Panc1 (cell line): ENCODE measurements around the gene ADISSP. TPM values are rescaled to one million over a fixed set of nuclear protein-coding genes. Genes with fewer than 3 reads are reported as not detected.

Experiments used
- ATAC-seq: fragments of 200-7000 bp; cut with Tn5 transposase; 2 replicates; pipeline ENCODE4 v1.9.1; 2020; ENCODE audit warnings: mild to moderate bottlenecking, moderate library complexity
- BruUV-seq: library from RNA; stranded (reverse); fragments of 400-500 nt; replicated peaks from 2 replicates; lab custom pipeline; 2021; lab: Mats Ljungman, UMichigan
- CTCF ChIA-PET: fragments of 300-600 bp; sonication (Branson Sonifier 250); formaldehyde crosslinking; loops from one replicate; lab custom pipeline; 2022; ENCODE audit warnings: antibody characterized with exemption; lab: Charles Lee
- POLR2A ChIA-PET: fragments of 300-600 bp; sonication (Branson Sonifier 250); formaldehyde crosslinking; loops from one replicate; lab custom pipeline; 2022; ENCODE audit warnings: antibody characterized with exemption; lab: Charles Lee
- DNase-seq: peaks from one replicate; pipeline ENCODE4 v3.0.0-alpha.2; 2010; ENCODE audit warnings: low read depth, low spot score
- H3K27ac ChIP-seq: 2 replicates; pipeline ENCODE4 v1.5.1; 2011; ENCODE audit warnings: mild to moderate bottlenecking, low read length, inconsistent platforms
- H3K27me3 ChIP-seq: fragments of 200-500 bp; sonication (Bioruptor generic); 2 replicates; pipeline ENCODE4 v1.6.0; 2014; ENCODE audit warnings: low read length, inconsistent platforms; ENCODE audit not compliant: control insufficient read depth, insufficient read depth
- H3K36me3 ChIP-seq: fragments of 200-500 bp; sonication (Bioruptor generic); 2 replicates; pipeline ENCODE4 v1.5.1; 2014; ENCODE audit warnings: inconsistent platforms, mild to moderate bottlenecking, low read length, moderate library complexity; ENCODE audit not compliant: control insufficient read depth, insufficient read depth
- H3K4me1 ChIP-seq: 2 replicates; pipeline ENCODE4 v1.5.1; 2011; ENCODE audit warnings: inconsistent platforms, mild to moderate bottlenecking, low read length, moderate library complexity; ENCODE audit not compliant: control insufficient read depth, insufficient read depth
- H3K4me3 ChIP-seq, 2 experiments: 2 replicates each; pipeline ENCODE4 v1.5.1; 2011 to 2012; ENCODE audit warnings: low read depth in 2 of 2, low read length in 2 of 2, mild to moderate bottlenecking in 2 of 2, inconsistent platforms in 1 of 2, moderate library complexity in 1 of 2
- H3K9me3 ChIP-seq: fragments of 200-500 bp; sonication (Bioruptor generic); 2 replicates; pipeline ENCODE4 v1.5.1; 2014; ENCODE audit warnings: low read depth, mild to moderate bottlenecking, inconsistent platforms, low read length, moderate library complexity; ENCODE audit not compliant: control insufficient read depth, insufficient read depth
- POLR2AphosphoS5 ChIP-seq: IDR thresholded peaks from 2 replicates; pipeline ENCODE4 v1.6.1; 2012; ENCODE audit warnings: mild to moderate bottlenecking, low read depth, low read length, moderate library complexity
- SIN3A ChIP-seq: IDR thresholded peaks from 2 replicates; pipeline ENCODE4 v1.6.1; 2012; ENCODE audit warnings: low read depth, mild to moderate bottlenecking, low read length, moderate library complexity, borderline replicate concordance; ENCODE audit not compliant: insufficient read depth
- TCF7L2 ChIP-seq: IDR thresholded peaks from 2 replicates; pipeline ENCODE4 v1.6.1; 2011; ENCODE audit warnings: mild to moderate bottlenecking, low read depth, low read length, inconsistent platforms
- in situ Hi-C: cut with HindIII; loops from 2 replicates; pipeline ENCODE4 v1.10.0; 2016; ENCODE audit warnings: low sequenced_read_pairs, low pct_unique_long_range_greater_than_20kb
- intact Hi-C: fragments of 100-400 bp; cut with micrococcal nuclease; formaldehyde crosslinking; loops from one replicate; pipeline ENCODE4 v1.10.0; 2022; ENCODE audit not compliant: unreplicated experiment
- total RNA-seq: library from RNA; stranded (reverse); gene quantifications from one replicate; pipeline ENCODE4 v1.2.1, GENCODE V29; 2021; ENCODE audit not compliant: unreplicated experiment
- TF ChIP-seq, protein P1 (sequence below), 2 experiments: IDR thresholded peaks; 2 replicates each; pipeline ENCODE4 v1.6.1; 2011 to 2012; ENCODE audit warnings: low read depth in 2 of 2, control low read depth in 1 of 2, low read length in 1 of 2, mild to moderate bottlenecking in 1 of 2, moderate library complexity in 1 of 2; ENCODE audit not compliant: insufficient read depth in 1 of 2
- TF ChIP-seq, protein P2 (sequence below): fragments of 450-650 bp; IDR thresholded peaks from 2 replicates; pipeline ENCODE4 v1.5.1; 2017; ENCODE audit warnings: mild to moderate bottlenecking

Gene ADISSP
- total RNA-seq, 1 experiment from 2014 or later = 100 TPM

DNA sequence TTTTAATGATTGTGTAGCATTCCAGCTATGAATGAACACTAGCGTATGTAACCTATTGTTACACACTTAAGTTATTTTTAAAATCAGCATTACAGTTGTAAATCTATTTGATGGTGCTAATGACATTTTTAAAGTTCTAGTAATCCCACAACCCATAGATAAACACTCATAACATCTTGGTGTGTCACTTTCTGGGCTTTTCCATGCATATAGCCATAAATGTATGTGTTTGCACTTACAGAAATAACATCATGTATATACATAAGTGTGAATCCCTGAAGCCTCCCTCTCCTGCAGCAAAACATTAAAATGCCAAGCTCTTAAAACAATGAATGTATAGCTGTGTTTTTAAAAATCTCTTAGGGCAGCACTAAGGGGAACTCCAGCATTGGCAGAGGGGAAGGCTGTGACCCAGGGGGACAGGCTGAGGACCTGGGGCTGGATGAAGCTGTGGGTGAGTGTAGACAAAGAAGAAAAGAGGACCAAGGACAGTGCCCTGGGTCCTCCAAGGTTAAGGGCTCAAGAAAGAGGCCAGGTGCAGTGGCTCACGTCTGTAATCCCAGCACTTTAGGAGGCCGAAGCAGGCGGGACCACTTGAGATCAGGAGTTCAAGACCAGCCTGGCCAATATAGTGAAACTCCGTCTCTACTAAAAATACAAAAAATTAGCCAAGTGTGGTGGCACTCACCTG lies 19.9 kb upstream of the ADISSP start:
- intact Hi-C loops = loop anchor here (2.0 kb wide), 1 partner anchor 33 kb away; the partner anchor contains the start of gene AP5S1
- peak overlapping the region; percentile 33 to 44 for H3K4me3 ChIP-seq
- H3K27me3 ChIP-seq = no peaks in the 10 kb centered on the region
- BruUV-seq = TSS peak; percentile 93
- H3K27ac ChIP-seq = peak overlapping the region; percentile 79
- POLR2A ChIA-PET = interaction anchor here (0.5 kb wide), 1 partner anchor 32 kb away, joined by 12 read pairs; no protein-coding TSS in a partner anchor
- CTCF ChIA-PET = interaction anchor here (0.6 to 3.4 kb wide), 4 partner anchors 8 to 58 kb away, joined by 4 to 22 read pairs (median 7); partner anchors contain the start of genes AP5S1 and CDC25B
- no peaks in the 10 kb centered on the region for H3K36me3 ChIP-seq
- no peaks in the 10 kb centered on the region for H3K9me3 ChIP-seq
- peaks cover 21% of the 10 kb centered on the region for H3K4me1 ChIP-seq
- TF ChIP-seq, protein P1, sequence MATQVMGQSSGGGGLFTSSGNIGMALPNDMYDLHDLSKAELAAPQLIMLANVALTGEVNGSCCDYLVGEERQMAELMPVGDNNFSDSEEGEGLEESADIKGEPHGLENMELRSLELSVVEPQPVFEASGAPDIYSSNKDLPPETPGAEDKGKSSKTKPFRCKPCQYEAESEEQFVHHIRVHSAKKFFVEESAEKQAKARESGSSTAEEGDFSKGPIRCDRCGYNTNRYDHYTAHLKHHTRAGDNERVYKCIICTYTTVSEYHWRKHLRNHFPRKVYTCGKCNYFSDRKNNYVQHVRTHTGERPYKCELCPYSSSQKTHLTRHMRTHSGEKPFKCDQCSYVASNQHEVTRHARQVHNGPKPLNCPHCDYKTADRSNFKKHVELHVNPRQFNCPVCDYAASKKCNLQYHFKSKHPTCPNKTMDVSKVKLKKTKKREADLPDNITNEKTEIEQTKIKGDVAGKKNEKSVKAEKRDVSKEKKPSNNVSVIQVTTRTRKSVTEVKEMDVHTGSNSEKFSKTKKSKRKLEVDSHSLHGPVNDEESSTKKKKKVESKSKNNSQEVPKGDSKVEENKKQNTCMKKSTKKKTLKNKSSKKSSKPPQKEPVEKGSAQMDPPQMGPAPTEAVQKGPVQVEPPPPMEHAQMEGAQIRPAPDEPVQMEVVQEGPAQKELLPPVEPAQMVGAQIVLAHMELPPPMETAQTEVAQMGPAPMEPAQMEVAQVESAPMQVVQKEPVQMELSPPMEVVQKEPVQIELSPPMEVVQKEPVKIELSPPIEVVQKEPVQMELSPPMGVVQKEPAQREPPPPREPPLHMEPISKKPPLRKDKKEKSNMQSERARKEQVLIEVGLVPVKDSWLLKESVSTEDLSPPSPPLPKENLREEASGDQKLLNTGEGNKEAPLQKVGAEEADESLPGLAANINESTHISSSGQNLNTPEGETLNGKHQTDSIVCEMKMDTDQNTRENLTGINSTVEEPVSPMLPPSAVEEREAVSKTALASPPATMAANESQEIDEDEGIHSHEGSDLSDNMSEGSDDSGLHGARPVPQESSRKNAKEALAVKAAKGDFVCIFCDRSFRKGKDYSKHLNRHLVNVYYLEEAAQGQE (IDR thresholded peaks at IDR 0.05; ENCODE audit: insufficient read depth in 1 of 2, low read depth in 2 of 2, low read length in 1 of 2) = peak in 1 of 2 experiments; percentile 60; a peak in 1 of 4 replicates
- no peak for TF ChIP-seq POLR2AphosphoS5
- DNase-seq = no peak
- ATAC-seq = no peak
- in situ Hi-C loops = no loop called here

DNA sequence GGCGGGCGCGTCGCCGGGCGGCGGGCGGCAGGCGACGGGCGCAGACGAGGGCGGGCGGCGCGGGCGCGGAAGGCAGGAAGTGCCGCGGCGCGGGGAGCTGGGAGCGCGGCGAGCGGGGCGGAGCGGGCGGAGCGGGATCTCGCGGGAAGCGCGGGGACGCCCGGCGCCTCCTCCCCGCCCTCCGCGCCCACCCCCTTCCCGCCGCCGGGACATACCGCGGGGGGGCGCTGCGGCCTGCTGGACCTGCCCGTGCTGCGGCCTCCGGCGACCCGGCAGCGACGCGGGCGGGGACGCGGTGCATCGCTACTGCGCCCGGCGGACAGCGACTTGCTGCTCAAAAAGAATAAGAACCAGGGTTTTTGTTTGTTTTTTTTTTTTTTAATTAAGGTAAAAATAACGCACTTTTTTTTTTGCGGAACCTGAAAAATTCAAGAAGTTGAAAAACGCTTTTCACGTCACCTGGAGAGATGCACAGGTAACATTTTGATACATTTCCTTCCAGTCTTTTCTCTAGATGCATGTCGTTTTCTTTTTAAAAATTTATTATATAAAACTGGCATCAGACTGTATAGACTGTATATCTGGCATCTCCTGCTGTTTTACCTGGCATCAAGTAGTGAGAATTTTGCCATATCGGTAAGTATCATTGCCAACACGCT lies 19.2 kb upstream of the ADISSP start, which contains the start of gene CENPB:
Gene CENPB (minus strand): TSS at position 76 of the 659 bp plus-strand sequence. CDS start 257 bp downstream, outside the sequence.
- Histone ChIP-seq H3K4me3 (peak within 1 kb of the TSS; percentile 65 to 75), H3K27me3 (no peaks in the 10 kb centered on the region), H3K4me1 (peaks cover 21% of the 10 kb centered on the region), H3K9me3 (no peaks in the 10 kb centered on the region), H3K36me3 (no peaks in the 10 kb centered on the region), H3K27ac (peak within 1 kb of the TSS; percentile 87)
- POLR2A ChIA-PET = interaction anchor here (0.5 kb wide), 1 partner anchor 32 kb away, joined by 12 read pairs; no protein-coding TSS in a partner anchor
- ATAC-seq (peak; percentile 89), DNase-seq (no peak)
- no TSS peak for BruUV-seq
- intact Hi-C loops (no loop called here), in situ Hi-C loops (no loop called here)
- CTCF ChIA-PET = interaction anchor here (0.6 to 3.4 kb wide), 4 partner anchors 9 to 59 kb away, joined by 4 to 22 read pairs (median 7); partner anchors contain the start of genes AP5S1 and CDC25B
- TF ChIP-seq, protein P2, sequence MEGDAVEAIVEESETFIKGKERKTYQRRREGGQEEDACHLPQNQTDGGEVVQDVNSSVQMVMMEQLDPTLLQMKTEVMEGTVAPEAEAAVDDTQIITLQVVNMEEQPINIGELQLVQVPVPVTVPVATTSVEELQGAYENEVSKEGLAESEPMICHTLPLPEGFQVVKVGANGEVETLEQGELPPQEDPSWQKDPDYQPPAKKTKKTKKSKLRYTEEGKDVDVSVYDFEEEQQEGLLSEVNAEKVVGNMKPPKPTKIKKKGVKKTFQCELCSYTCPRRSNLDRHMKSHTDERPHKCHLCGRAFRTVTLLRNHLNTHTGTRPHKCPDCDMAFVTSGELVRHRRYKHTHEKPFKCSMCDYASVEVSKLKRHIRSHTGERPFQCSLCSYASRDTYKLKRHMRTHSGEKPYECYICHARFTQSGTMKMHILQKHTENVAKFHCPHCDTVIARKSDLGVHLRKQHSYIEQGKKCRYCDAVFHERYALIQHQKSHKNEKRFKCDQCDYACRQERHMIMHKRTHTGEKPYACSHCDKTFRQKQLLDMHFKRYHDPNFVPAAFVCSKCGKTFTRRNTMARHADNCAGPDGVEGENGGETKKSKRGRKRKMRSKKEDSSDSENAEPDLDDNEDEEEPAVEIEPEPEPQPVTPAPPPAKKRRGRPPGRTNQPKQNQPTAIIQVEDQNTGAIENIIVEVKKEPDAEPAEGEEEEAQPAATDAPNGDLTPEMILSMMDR = peak; percentile 98
- TF ChIP-seq POLR2AphosphoS5 (no peak; the same call in 1 of the 2 replicates), TCF7L2 (no peak), SIN3A (0 out of 2 replicates have a peak, but pooled peaks have one; percentile 37)
- TF ChIP-seq, protein P1 (IDR thresholded peaks at IDR 0.05; ENCODE audit: insufficient read depth in 1 of 2, low read depth in 2 of 2, low read length in 1 of 2) = peak; percentile 70 to 81
